SHP77 treated with DMSO at 0.1 percent for 48 hours (cell line): Measurements from ENCODE around the gene CDKL2.
A peak's percentile ranks its signal among the peaks of the same experiment; 100 is the strongest.
"Not testable (repeated sequence)": the region's sequence is repeated elsewhere in the genome, so short reads cannot be mapped to it uniquely, and the experiment has no call there.

Experiments used
- DNase-seq: peaks from one replicate; lab custom pipeline; 2025; lab: John Stamatoyannopoulos, UW

Gene CDKL2

GRCh38 chr4:75630174-75630936 lies at the start of gene CDKL2:
CDKL2 (minus strand) TSS chr4:75630528; CDS start chr4:75625988, 4,540 bp downstream.
- DNase-seq, result peak; percentile 82

- DNase-seq, result no peak
These were observed 48.6 kb upstream of the CDKL2 start for GRCh38 chr4:75678965-75679364.

GRCh38 chr4:75678473-75678872 lies 48.1 kb upstream of the CDKL2 start:
- no peak for DNase-seq

- no peak for DNase-seq
These were observed 44.7 kb upstream of the CDKL2 start for GRCh38 chr4:75675004-75675531.

GRCh38 chr4:75673959-75674328 lies 43.6 kb upstream of the CDKL2 start:
- DNase-seq, result no peak

- peak; percentile 97 for DNase-seq
These were observed 43.0 kb upstream of the CDKL2 start, which contains the start of gene G3BP2 for GRCh38 chr4:75673027-75673958. G3BP2 (minus strand) TSS chr4:75673411; CDS start chr4:75662025, 11,386 bp downstream.

GRCh38 chr4:75672461-75673026 lies 42.2 kb upstream of the CDKL2 start:
- DNase-seq, result peak; percentile 3

GRCh38 chr4:75671802-75672421 lies 41.6 kb upstream of the CDKL2 start:
- no peak for DNase-seq

GRCh38 chr4:75668596-75668995 lies 38.3 kb upstream of the CDKL2 start:
- no peak for DNase-seq

GRCh38 chr4:75667636-75668035 lies 37.3 kb upstream of the CDKL2 start:
- DNase-seq, result not testable (repeated sequence)

GRCh38 chr4:75666299-75666698 lies 36.0 kb upstream of the CDKL2 start:
- DNase-seq, result no peak

- DNase-seq, result not testable (repeated sequence)
These were observed 34.3 kb upstream of the CDKL2 start for GRCh38 chr4:75664604-75665003.

- no peak for DNase-seq
These were observed 32.3 kb upstream of the CDKL2 start for GRCh38 chr4:75662626-75663025.

- no peak for DNase-seq
These were observed 30.2 kb upstream of the CDKL2 start for GRCh38 chr4:75660491-75660890.

- DNase-seq, result no peak
These were observed 29.2 kb upstream of the CDKL2 start for GRCh38 chr4:75659512-75660031.

GRCh38 chr4:75658876-75659275 lies 28.5 kb upstream of the CDKL2 start:
- no peak for DNase-seq

GRCh38 chr4:75655562-75655961 lies 25.2 kb upstream of the CDKL2 start:
- DNase-seq, result no peak

GRCh38 chr4:75654905-75655304 lies 24.6 kb upstream of the CDKL2 start:
- no peak for DNase-seq

- no peak for DNase-seq
These were observed 23.6 kb upstream of the CDKL2 start for GRCh38 chr4:75653845-75654503.

GRCh38 chr4:75644095-75644494 lies 13.8 kb upstream of the CDKL2 start:
- DNase-seq, result no peak

- DNase-seq, result no peak
These were observed 13.3 kb upstream of the CDKL2 start for GRCh38 chr4:75643651-75644050.
